SK-N-MC (cell line): ENCODE measurements around the gene DEAF1.
A peak's percentile ranks its signal among the peaks of the same experiment; 100 is the strongest.
"Not testable (repeated sequence)": the region's sequence is repeated elsewhere in the genome, so short reads cannot be mapped to it uniquely, and the experiment has no call there.

Experiments
- DNase-seq: peaks from one replicate; pipeline ENCODE4 v3.0.0-alpha.2; 2011; ENCODE audit warnings: low read depth, low spot score
- H3K27ac ChIP-seq: fragments of 200-600 bp; sonication (generic); 2 replicates; pipeline ENCODE4 v1.5.1; 2016; ENCODE audit warnings: mixed run types
- H3K36me3 ChIP-seq: fragments of 200-600 bp; sonication (generic); 2 replicates; pipeline ENCODE4 v1.6.1; 2017; ENCODE audit warnings: antibody characterized with exemption, low read length, mixed read lengths; ENCODE audit not compliant: insufficient read depth
- H3K4me3 ChIP-seq: fragments of 200-600 bp; sonication (generic); 2 replicates; pipeline ENCODE4 v1.5.1; 2016
- H3K9ac ChIP-seq: fragments of 200-600 bp; sonication (generic); 2 replicates; pipeline ENCODE4 v1.8.0; 2017; ENCODE audit warnings: mixed run types, mixed read lengths; ENCODE audit not compliant: insufficient read length
- H3K9me3 ChIP-seq: fragments of 200-600 bp; sonication (generic); 2 replicates; pipeline ENCODE4 v1.6.1; 2017; ENCODE audit warnings: low read depth, mild to moderate bottlenecking, antibody characterized with exemption, low read length, moderate library complexity, mixed read lengths
- EZH2 ChIP-seq: fragments of 200-600 bp; sonication (generic); IDR thresholded peaks from one replicate; pipeline ENCODE4 v1.6.1; 2017; ENCODE audit warnings: antibody characterized with exemption
- FOXP2 ChIP-seq: optimal IDR thresholded peaks from 2 replicates; pipeline ENCODE3; 2011; ENCODE audit warnings: mild to moderate bottlenecking, moderate library complexity; ENCODE audit not compliant: insufficient read depth; ENCODE audit errors: extremely low read length, control extremely low read depth
- POLR2AphosphoS5 ChIP-seq: IDR thresholded peaks from 2 replicates; pipeline ENCODE4 v1.6.1; 2012; ENCODE audit warnings: mild to moderate bottlenecking, low read depth, low read length, borderline replicate concordance

DEAF1 gene, protein sequence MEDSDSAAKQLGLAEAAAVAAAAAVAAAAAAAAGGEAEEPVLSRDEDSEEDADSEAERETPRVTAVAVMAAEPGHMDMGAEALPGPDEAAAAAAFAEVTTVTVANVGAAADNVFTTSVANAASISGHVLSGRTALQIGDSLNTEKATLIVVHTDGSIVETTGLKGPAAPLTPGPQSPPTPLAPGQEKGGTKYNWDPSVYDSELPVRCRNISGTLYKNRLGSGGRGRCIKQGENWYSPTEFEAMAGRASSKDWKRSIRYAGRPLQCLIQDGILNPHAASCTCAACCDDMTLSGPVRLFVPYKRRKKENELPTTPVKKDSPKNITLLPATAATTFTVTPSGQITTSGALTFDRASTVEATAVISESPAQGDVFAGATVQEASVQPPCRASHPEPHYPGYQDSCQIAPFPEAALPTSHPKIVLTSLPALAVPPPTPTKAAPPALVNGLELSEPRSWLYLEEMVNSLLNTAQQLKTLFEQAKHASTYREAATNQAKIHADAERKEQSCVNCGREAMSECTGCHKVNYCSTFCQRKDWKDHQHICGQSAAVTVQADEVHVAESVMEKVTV

DNA sequence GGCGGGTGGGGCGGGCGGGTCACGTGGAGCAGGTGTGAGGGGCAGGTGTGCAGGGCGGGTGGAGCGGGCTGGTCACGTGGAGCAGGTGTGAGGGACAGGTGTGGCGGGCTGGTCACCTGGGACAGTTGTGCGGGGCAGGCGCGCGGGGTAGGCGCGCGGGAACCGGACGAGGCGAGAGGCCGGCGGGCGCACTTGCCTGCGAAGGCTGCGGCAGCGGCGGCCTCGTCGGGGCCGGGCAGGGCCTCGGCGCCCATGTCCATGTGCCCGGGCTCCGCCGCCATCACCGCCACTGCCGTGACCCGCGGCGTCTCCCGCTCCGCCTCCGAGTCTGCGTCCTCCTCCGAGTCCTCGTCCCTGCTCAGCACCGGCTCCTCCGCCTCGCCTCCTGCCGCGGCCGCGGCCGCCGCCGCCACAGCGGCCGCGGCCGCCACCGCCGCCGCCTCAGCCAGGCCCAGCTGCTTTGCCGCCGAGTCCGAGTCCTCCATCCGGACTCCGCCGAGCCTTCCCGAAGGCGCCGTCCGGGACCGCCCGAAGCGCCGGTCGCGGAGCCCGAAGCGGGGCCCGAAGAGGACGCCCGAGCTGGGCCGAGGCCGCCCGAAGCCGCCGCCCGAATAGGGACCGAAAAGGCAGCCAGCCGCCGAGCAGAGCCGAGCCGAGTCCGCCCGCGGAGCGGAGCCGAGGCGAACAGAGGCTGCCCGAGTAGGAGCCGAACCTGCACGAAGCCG is at the start of gene DEAF1:
TSS of gene DEAF1 (minus strand) at position 660 of the 725 bp plus-strand sequence. CDS start at position 485, 175 bp downstream.
- Histone ChIP-seq H3K27ac (peak within 1 kb of the TSS; percentile 100), H3K36me3 (peaks cover 2% of the 10 kb centered on the region), H3K4me3 (peak within 1 kb of the TSS; percentile 97), H3K9me3 (no peaks in the 10 kb centered on the region), H3K9ac (peak within 1 kb of the TSS; percentile 100)
- TF ChIP-seq POLR2AphosphoS5 (peak; percentile 62; the same call in 1 of the 2 replicates), EZH2 (no peak)
- peak; percentile 57 for DNase-seq

DNA sequence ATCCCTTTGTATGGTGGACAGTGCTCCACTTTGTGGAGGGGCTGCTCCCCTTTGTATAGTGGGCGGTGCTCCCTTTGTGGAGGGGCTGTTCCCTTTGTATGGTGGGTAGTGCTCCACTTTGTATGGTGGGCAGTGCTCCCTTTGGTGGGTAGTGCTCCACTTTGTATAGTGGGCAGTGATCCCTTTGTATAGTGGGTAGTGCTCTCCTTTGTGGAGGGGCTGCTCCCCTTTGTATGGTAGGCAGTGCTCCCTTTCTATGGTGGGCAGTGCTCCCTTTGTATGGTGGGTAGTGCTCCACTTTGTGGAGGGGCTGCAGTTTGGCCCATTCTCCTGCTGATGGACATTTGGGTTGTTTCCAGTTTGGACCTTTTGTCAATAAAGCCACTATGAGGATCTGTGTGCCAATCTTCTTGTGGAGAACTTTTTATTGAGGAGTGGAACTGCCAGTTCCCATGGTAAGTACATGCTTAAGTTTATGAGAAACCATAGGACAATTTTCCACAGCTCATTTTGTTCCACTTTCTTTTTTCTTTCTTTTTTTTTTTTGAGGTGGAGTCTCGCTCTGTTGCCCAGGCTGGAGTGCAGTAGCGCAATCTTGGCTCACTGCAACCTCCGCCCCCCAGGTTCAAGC is 47.7 kb upstream of the DEAF1 start:
- DNase-seq, result no peak
- Histone ChIP-seq H3K36me3 (no peaks in the 10 kb centered on the region), H3K9ac (no peak overlapping the region), H3K4me3 (no peak overlapping the region), H3K27ac (no peak overlapping the region), H3K9me3 (no peaks in the 10 kb centered on the region)
- no peak for TF ChIP-seq FOXP2
- no peak for TF ChIP-seq EZH2
- no peak for TF ChIP-seq POLR2AphosphoS5

DNA sequence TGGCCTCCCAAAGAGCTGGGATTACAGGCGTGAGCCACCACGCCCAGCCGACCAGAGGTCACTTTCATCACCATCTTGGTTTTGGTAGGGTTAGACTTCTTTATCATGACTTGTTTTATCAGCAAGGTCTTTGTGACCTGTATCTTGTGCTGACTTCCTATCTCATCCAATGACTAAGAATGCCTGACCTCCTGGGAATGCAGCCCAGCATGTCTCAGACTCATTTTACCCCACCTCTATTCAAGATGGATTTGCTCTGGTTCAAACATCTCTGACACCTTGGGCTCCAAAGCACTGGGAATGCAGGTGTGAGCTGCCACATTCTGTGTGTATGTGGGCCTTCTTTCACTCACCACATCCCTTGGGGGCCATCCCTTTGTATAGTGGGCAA is 47.1 kb upstream of the DEAF1 start:
- Histone ChIP-seq H3K27ac (no peak overlapping the region), H3K9ac (no peak overlapping the region), H3K4me3 (no peak overlapping the region), H3K9me3 (no peaks in the 10 kb centered on the region), H3K36me3 (no peaks in the 10 kb centered on the region)
- no peak for TF ChIP-seq EZH2
- no peak for TF ChIP-seq POLR2AphosphoS5
- TF ChIP-seq FOXP2, result no peak
- no peak for DNase-seq

DNA sequence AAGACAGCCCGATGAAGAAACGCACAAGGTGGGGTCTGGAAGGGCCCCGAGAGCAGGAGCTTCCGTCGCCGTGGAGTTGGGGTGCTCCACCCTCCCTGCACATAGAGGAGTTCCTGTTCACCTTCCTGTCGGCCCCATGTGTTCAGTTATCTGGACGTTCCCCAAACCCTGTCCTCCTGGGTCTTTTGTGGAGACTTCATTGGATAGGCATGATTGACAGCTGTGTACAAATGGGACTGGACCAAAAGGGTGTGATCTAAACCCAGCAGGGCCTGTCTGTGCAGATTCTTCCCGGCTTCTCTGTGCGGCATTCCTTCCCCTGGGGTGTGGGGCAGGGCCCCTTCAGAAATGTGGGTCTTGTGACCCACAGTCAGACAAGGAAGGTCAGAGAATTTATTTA is 42.9 kb upstream of the DEAF1 start:
- H3K36me3 ChIP-seq, H3K4me3 ChIP-seq, H3K27ac ChIP-seq, DNase-seq, H3K9me3 ChIP-seq, H3K9ac ChIP-seq: not testable (repeated sequence)

DNA sequence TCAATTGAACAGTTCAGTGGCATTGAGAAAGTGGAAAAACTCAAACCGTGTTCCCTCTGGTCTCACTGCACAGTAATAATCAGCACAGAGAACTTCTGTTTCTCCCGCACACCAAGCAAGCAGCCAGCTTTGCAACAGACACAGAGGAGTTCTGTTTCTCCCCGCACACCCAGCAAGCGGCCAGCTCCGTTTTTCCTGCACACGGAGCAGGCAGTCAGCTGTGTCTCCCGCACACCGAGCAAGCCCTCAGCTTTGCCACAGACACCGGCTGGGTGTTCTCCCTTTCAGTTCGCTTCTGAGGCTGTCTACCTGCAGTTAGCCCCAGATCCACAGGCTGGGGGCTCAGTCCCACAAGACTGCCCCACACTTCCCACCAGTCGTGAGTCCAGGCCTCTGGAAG is 42.3 kb upstream of the DEAF1 start:
- DNase-seq, result no peak
- no peak overlapping the region for H3K27ac ChIP-seq
- no peak overlapping the region for H3K9ac ChIP-seq
- H3K4me3 ChIP-seq, result no peak overlapping the region
- H3K9me3 ChIP-seq, result no peaks in the 10 kb centered on the region
- TF ChIP-seq FOXP2, result no peak
- TF ChIP-seq EZH2, result no peak
- no peaks in the 10 kb centered on the region for H3K36me3 ChIP-seq

DNA sequence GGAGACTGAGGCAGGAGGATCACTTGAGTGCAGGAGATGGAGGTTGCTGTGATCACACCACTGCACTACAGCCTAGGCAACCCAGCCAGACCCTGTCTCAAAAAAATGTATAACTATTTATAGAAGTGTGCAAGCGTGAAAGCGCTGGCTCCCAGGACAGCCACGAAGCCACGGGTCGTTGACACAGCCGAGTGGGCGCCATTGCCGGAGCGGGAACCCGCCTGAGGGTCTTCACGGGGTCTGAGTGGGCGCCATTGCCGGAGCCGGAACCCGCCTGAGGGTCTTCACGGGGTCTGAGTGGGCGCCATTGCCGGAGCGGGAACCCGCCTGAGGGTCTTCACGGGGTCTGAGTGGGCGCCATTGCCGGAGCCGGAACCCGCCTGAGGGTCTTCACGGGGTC is 39.5 kb upstream of the DEAF1 start:
- H3K27ac ChIP-seq, H3K4me3 ChIP-seq, DNase-seq, H3K9me3 ChIP-seq, H3K9ac ChIP-seq, H3K36me3 ChIP-seq: not testable (repeated sequence)

DNA sequence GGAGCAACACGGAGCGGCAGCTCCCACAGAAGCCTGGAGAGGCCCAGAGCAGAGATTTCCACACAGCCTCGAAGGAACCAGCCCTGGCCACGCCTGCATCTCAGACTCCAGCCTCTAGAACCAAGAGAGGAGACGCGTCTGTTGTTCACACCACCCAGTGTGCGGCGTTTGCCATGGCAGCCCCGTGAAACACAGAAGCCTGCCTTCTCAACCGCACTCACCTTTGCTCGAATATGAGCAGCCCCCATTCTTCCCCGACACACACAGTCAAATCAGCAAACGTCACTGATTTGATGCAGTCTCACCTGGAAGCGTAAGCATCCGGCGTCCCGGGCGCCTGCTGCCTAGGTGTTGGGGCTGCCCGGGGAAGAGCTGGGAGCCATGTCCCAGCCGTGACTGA is 38.0 kb upstream of the DEAF1 start:
- TF ChIP-seq EZH2, result no peak
- TF ChIP-seq POLR2AphosphoS5, result no peak
- TF ChIP-seq FOXP2, result no peak
- DNase-seq, result no peak
- no peak overlapping the region for H3K4me3 ChIP-seq
- H3K9ac ChIP-seq, result no peak overlapping the region
- no peaks in the 10 kb centered on the region for H3K9me3 ChIP-seq
- no peak overlapping the region for H3K27ac ChIP-seq
- H3K36me3 ChIP-seq, result no peaks in the 10 kb centered on the region

DNA sequence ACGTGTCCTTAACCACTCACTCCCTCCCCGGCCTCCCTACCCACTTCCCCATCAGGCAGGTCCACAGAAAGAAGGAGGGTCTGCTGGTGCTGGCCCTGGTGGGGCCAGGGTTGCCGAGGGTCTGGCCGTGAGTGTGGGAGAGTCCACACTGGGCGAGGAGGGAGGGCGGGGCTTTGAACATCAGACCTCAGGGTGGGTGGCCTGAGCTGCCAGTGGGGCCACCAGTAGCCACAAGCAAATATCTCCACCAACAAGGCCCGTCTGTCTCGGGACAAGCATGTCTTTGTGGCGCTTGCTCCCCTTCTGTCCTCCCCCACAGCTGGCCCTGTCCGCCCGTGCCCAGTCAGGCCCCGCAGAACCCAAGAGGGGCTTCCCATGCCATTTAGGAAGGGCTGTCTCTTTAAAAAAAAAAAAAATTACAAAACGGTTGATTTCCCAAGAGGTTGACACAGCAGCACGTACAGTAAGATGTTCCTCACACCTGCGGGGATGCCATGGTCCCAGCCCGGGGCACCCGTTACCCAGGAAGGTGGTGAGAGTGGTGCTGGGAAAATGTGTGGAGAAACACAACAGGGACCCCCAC is 34.6 kb upstream of the DEAF1 start:
- no peaks in the 10 kb centered on the region for H3K36me3 ChIP-seq
- H3K27ac ChIP-seq, result no peak overlapping the region
- H3K4me3 ChIP-seq, result no peak overlapping the region
- H3K9me3 ChIP-seq, result no peaks in the 10 kb centered on the region
- no peak for DNase-seq
- H3K9ac ChIP-seq, result no peak overlapping the region
- TF ChIP-seq FOXP2 (no peak), EZH2 (no peak), POLR2AphosphoS5 (no peak)
